Progenitor cell of endocrine pancreas (in vitro differentiated cells): ENCODE results near the gene CSNK2A2. TPM values are rescaled to one million over a fixed set of nuclear protein-coding genes. Genes with fewer than 3 reads are reported as not detected.

ENCODE experiments used
- DNase-seq: peaks from one replicate; pipeline ENCODE4 v3.0.0; 2021; ENCODE audit warnings: low spot score; ENCODE audit not compliant: unreplicated experiment
- H3K27ac Mint-ChIP-seq: 2 replicates; pipeline ENCODE4 v1.8.0; 2021; ENCODE audit warnings: mild to moderate bottlenecking, moderate library complexity, mixed read lengths
- H3K27me3 Mint-ChIP-seq: 2 replicates; pipeline ENCODE4 v1.8.0; 2021; ENCODE audit warnings: mixed read lengths
- H3K36me3 Mint-ChIP-seq: 2 replicates; pipeline ENCODE4 v1.8.0; 2022; ENCODE audit warnings: mixed read lengths; ENCODE audit not compliant: insufficient read depth
- H3K4me1 Mint-ChIP-seq: 2 replicates; pipeline ENCODE4 v1.8.0; 2021; ENCODE audit warnings: low read depth, mixed read lengths
- H3K4me3 Mint-ChIP-seq: 2 replicates; pipeline ENCODE4 v1.8.0; 2021; ENCODE audit warnings: low read depth, mild to moderate bottlenecking, moderate library complexity, mixed read lengths
- H3K9me3 Mint-ChIP-seq: 2 replicates; pipeline ENCODE4 v1.8.0; 2021; ENCODE audit warnings: low read depth, mixed read lengths
- long read RNA-seq: library from polyadenylated mRNA; unstranded; transcript quantifications from one replicate; pipeline ENCODE4 v2.0.0, GENCODE V29; 2020
- total RNA-seq: library from RNA; stranded (reverse); gene quantifications from 2 replicates; pipeline ENCODE4 v1.2.1, GENCODE V29; 2021
- TF ChIP-seq, protein P1 (sequence below): fragments of 200-600 bp; sonication (generic); IDR thresholded peaks from one replicate; pipeline ENCODE4 v1.5.0; 2021; ENCODE audit warnings: antibody characterized with exemption, mild to moderate bottlenecking; ENCODE audit not compliant: unreplicated experiment

The CSNK2A2 gene
- 99.9 and 101 TPM in 2 replicates for total RNA-seq
- long read RNA-seq, full-length matches to known transcripts, result 1 of 30 reads
- long read RNA-seq, partial matches to known transcripts, result 2 of 30 reads
- long read RNA-seq, other reads (novel, unspliced or antisense), result 27 of 30 reads

DNA sequence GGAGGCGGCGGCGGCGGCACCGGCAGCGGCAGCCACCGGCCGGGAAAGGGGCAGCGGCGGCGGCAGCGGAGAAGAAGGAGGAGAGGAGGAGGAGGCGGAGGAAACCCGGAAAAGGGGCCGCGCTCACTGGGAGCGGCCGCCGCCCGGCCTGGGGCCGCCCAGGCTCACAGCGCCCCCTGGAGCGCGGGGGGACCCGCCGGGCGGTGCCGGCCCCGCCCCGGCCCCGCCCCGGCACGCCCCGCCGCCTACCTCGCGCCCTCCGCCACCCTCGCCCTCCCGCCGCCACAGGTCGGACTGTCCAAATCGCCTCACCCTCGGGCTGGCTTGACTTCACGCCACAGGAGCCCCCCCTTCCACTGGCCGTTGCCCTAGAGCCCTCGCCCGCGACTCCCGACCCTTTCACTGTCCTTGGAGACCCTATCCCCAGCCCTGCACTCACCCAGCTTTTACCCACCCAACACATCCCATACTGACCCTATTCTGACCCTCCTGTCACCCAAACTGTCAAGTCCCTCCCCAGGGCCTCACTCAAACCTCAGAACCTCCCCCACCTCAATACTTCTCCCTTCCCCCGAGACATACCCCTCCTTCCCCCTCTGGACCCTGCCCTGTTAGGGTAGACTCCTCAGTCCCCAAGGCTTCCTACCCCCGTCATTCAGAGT is at the start of gene CSNK2A2:
TSS of gene CSNK2A2 (minus strand) at position 85 of the 662 bp plus-strand sequence. CDS start 370 bp downstream, outside the sequence.
- H3K27ac Mint-ChIP-seq, result peak within 1 kb of the TSS; percentile 91

DNA sequence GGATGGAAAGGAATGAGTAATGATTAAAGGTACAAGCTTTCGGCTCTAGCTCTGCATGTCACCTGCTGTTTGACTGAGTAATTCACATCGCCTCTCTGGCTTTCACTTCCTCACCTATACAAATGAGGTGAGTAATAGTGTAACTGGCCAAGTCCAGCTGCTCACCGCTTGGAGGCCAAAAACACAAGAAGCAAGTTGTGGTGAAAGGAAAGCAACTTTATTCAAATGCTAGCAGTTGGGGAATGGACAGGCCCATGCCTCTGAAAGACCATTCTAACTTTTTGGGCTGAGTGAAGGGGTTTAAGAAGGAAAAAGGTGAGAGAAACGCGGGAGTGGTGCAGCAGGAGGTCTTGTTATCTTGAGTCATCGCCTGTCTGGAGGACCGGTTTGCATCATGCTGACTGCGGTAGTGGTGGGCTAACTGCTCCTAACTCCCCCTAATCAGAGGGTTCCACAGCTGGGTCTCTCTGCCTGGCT is 45.7 kb upstream of the CSNK2A2 start:
- Mint-ChIP-seq H3K9me3 (no peaks in the 10 kb centered on the region), H3K4me1 (peaks cover 21% of the 10 kb centered on the region), H3K27ac (peak overlapping the region; percentile 92), H3K4me3 (peak overlapping the region; percentile 51), H3K36me3 (no peaks in the 10 kb centered on the region), H3K27me3 (peaks cover 15% of the 10 kb centered on the region)
- TF ChIP-seq, protein P1, sequence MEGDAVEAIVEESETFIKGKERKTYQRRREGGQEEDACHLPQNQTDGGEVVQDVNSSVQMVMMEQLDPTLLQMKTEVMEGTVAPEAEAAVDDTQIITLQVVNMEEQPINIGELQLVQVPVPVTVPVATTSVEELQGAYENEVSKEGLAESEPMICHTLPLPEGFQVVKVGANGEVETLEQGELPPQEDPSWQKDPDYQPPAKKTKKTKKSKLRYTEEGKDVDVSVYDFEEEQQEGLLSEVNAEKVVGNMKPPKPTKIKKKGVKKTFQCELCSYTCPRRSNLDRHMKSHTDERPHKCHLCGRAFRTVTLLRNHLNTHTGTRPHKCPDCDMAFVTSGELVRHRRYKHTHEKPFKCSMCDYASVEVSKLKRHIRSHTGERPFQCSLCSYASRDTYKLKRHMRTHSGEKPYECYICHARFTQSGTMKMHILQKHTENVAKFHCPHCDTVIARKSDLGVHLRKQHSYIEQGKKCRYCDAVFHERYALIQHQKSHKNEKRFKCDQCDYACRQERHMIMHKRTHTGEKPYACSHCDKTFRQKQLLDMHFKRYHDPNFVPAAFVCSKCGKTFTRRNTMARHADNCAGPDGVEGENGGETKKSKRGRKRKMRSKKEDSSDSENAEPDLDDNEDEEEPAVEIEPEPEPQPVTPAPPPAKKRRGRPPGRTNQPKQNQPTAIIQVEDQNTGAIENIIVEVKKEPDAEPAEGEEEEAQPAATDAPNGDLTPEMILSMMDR, result peak; percentile 34
- DNase-seq, result no peak

More for the DNA sequence above, at the start of gene CSNK2A2:
- Mint-ChIP-seq H3K4me3 (peak within 1 kb of the TSS; percentile 93), H3K9me3 (no peaks in the 10 kb centered on the region), H3K27me3 (peaks cover 28% of the 10 kb centered on the region), H3K36me3 (peaks cover 7% of the 10 kb centered on the region), H3K4me1 (peaks cover 10% of the 10 kb centered on the region)
- DNase-seq, result peak; percentile 61
- TF ChIP-seq, protein P1, result peak; percentile 53

DNA sequence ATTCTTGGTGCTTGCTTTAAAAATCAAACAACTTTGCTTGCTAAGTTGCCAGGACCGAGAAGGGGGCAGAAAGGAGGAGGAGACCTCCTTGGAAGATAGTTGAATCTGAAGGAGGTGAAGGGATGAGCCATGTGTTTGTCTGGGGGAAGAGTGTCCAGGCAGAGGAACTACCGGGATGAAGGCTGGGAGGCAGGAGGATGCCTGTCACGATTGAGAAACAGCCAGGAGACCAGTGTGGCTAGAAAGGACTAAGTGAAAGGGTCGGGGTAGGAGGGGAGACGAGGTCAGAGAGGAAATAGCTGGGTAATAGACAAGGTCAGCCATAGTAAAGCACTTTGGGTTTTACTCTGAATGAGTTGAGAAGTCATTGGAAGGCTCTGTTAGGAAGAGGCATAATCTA is 38.9 kb upstream of the CSNK2A2 start:
- no peak for DNase-seq
- Mint-ChIP-seq H3K4me1 (peaks cover 7% of the 10 kb centered on the region), H3K27me3 (peaks cover 23% of the 10 kb centered on the region), H3K4me3 (peak overlapping the region; percentile 87), H3K36me3 (no peaks in the 10 kb centered on the region), H3K27ac (no peak overlapping the region), H3K9me3 (no peaks in the 10 kb centered on the region)
- TF ChIP-seq, protein P1, result no peak

DNA sequence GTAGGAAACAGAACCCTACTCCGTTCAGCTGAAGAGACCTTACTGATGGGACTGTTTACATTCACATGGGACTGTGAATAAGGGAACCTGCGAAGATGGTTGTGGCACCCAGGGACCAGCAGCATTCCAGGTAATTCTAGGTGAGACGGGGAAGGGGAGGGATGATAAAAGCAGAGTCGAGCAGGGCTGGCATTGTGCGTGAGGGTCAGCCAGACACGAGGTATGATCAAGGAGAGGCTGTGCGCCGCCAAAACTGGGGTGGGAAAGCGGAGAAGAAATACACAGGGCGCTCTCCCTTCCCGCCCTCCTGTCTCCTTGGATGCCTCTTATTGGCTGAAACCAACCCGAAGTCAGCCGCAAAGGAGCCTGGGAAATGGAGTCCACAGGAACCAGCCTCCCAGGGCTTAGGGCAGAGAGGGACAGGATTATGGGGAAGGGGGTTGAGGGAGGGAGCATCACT is 38.4 kb upstream of the CSNK2A2 start:
- Mint-ChIP-seq H3K27ac (peak overlapping the region; percentile 78), H3K27me3 (peaks cover 23% of the 10 kb centered on the region), H3K4me3 (peak overlapping the region; percentile 87), H3K9me3 (no peaks in the 10 kb centered on the region), H3K36me3 (no peaks in the 10 kb centered on the region), H3K4me1 (peaks cover 7% of the 10 kb centered on the region)
- TF ChIP-seq, protein P1, result no peak
- DNase-seq, result peak; percentile 37

DNA sequence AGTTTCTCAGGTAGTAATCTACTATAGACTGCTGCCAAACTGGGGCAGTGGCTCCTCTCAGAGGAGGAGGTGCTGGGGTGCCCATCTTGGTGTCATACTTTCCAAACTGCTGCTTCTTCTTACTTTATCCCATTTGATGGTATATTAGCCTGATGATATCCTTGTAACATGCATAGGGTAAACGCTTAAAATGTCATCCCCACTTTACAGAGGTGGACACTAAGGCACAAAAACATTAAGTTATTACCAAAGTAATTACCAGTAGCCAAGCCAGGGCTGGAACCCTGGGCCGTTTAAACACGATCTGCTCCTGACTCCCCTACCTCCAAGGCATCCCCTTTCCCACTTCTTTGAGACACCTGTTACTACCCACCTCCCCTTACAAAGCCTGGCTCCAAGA is 37.8 kb upstream of the CSNK2A2 start:
- no peaks in the 10 kb centered on the region for H3K9me3 Mint-ChIP-seq
- DNase-seq, result no peak
- no peaks in the 10 kb centered on the region for H3K36me3 Mint-ChIP-seq
- peaks cover 7% of the 10 kb centered on the region for H3K4me1 Mint-ChIP-seq
- TF ChIP-seq, protein P1, result no peak
- peaks cover 23% of the 10 kb centered on the region for H3K27me3 Mint-ChIP-seq
- no peak overlapping the region for H3K27ac Mint-ChIP-seq
- peak overlapping the region; percentile 87 for H3K4me3 Mint-ChIP-seq
